ENCODE results near the gene LPAR2. TPM values are rescaled to one million over a fixed set of nuclear protein-coding genes. Genes with fewer than 3 reads are reported as not detected.

The LPAR2 gene
- total and polyA plus RNA-seq, 2 donors (not counting 3 experiments of a cell fraction or from before 2014, with no cell fraction given), result 4.7 to 5.0 TPM

GRCh38 chr19:19578252-19578651 is 49.8 kb downstream of the LPAR2 start:
- Histone ChIP-seq H3K27ac (ENCODE audit: insufficient read depth, low read depth, low read length) (no peak overlapping the region), H3K36me3 (ENCODE audit: control insufficient read depth in 2 of 2, extremely low read depth in 1 of 2, insufficient read depth in 2 of 2, low read length in 2 of 2) (no peaks in the 10 kb centered on the region), H3K9ac (replicated peaks; ENCODE audit: extremely low read depth, insufficient read depth, low read length) (no peak overlapping the region), H2AFZ (ENCODE audit: low read depth, low read length) (no peak overlapping the region), H3K4me1 (ENCODE audit: control insufficient read depth, extremely low read depth, insufficient read depth, low read length) (no peaks in the 10 kb centered on the region), H3K4me3 (replicated peaks in 1 of 3; ENCODE audit: insufficient read depth in 1 of 3, low read depth in 1 of 3, low read length in 3 of 3) (no peak overlapping the region), H3K9me1 (replicated peaks; ENCODE audit: control insufficient read depth, extremely low read depth, insufficient read depth, low read length) (no peaks in the 10 kb centered on the region), H3K9me3 (replicated peaks; ENCODE audit: control insufficient read depth, insufficient read depth, low read length) (no peaks in the 10 kb centered on the region), H3K79me2 (ENCODE audit: control insufficient read depth, insufficient read depth, low read length) (no peaks in the 10 kb centered on the region), H3K4me2 (ENCODE audit: insufficient read depth, low read length) (no peak overlapping the region), H4K20me1 (replicated peaks; ENCODE audit: control insufficient read depth, extremely low read depth, insufficient read depth, low read length) (no peaks in the 10 kb centered on the region), H3K27me3 (ENCODE audit: control insufficient read depth in 2 of 2, insufficient read depth in 2 of 2, low read length in 2 of 2) (no peaks in the 10 kb centered on the region)
- FAIRE-seq (no peak), DNase-seq (ENCODE audit: low read depth, low spot score) (no peak)
- intact Hi-C loops (cut with micrococcal nuclease), result no loop called here
- ChIA-PET CTCF (interaction anchor here (1.1 kb wide), 1 partner anchor 20 kb away, joined by 3 read pairs; no protein-coding TSS in a partner anchor), POLR2A (no interaction called here)
- dilution Hi-C loops (cut with MboI; ENCODE audit: extremely low pct_ligation_motif_present, low sequenced_read_pairs), result no loop called here
- BruUV-seq (replicated peaks), result no TSS peak
- no peak for TF ChIP-seq POLR2A (IDR thresholded peaks at IDR 0.05; ENCODE audit: low read depth, low read length)
- TF ChIP-seq GATA2 (IDR thresholded peaks at IDR 0.05; ENCODE audit: insufficient read depth, insufficient read length, low read depth, low read length), result no peak
- no peak for TF ChIP-seq JUN (IDR thresholded peaks at IDR 0.05; ENCODE audit: borderline replicate concordance, insufficient read depth, insufficient read length, low read depth)
- TF ChIP-seq MYC (IDR thresholded peaks at IDR 0.05; ENCODE audit: low read depth, low read length), result no peak
- no peak for TF ChIP-seq POLR2AphosphoS5 (IDR thresholded peaks at IDR 0.05; ENCODE audit: insufficient read depth, low read depth, low read length)
- TF ChIP-seq FOS (IDR thresholded peaks at IDR 0.05; ENCODE audit: borderline replicate concordance, insufficient read depth, low read length), result no peak
- no peak for TF ChIP-seq MAX (IDR thresholded peaks at IDR 0.05; ENCODE audit: insufficient read depth, insufficient read length)
- no peak for TF ChIP-seq CTCF (IDR thresholded peaks at IDR 0.05; ENCODE audit: extremely low read depth in 1 of 2, insufficient read depth in 1 of 2, low read depth in 1 of 2, low read length in 2 of 2)

Measured in endothelial cell of umbilical vein (primary cell).